AG10803 (cell line): ENCODE results near the gene C10orf90.

Source experiments
- DNase-seq: peaks from one replicate; pipeline ENCODE4 v3.0.0; 2010; ENCODE audit warnings: low read depth
- H3K4me3 ChIP-seq: 2 replicates; pipeline ENCODE4 v1.5.1; 2011; ENCODE audit warnings: mild to moderate bottlenecking, low read length, control low read depth
- CTCF ChIP-seq: conservative IDR thresholded peaks from 2 replicates; pipeline ENCODE4 v1.5.1; 2011; ENCODE audit warnings: mild to moderate bottlenecking, low read length, control low read depth, inconsistent platforms

C10orf90 gene

GRCh38 chr10:126520751-126521317 is 149.7 kb downstream of the C10orf90 start:
- H3K4me3 ChIP-seq = no peak overlapping the region
- TF ChIP-seq CTCF = no peak
- DNase-seq = no peak

GRCh38 chr10:126519992-126520391 is 150.5 kb downstream of the C10orf90 start:
- no peak for DNase-seq
- no peak for TF ChIP-seq CTCF
- H3K4me3 ChIP-seq = no peak overlapping the region

- H3K4me3 ChIP-seq = no peak overlapping the region
- TF ChIP-seq CTCF = no peak
- DNase-seq = no peak
Measured at GRCh38 chr10:126519185-126519584, 151.3 kb downstream of the C10orf90 start.

- DNase-seq = no peak
- TF ChIP-seq CTCF = no peak
- no peak overlapping the region for H3K4me3 ChIP-seq
Measured at GRCh38 chr10:126518218-126519080, 152.0 kb downstream of the C10orf90 start.

GRCh38 chr10:126516515-126516914 is 154.0 kb downstream of the C10orf90 start:
- no peak overlapping the region for H3K4me3 ChIP-seq
- TF ChIP-seq CTCF = no peak
- DNase-seq = no peak

- H3K4me3 ChIP-seq = no peak overlapping the region
- peak; percentile 25 for DNase-seq
Measured at GRCh38 chr10:126511917-126512479, 158.5 kb downstream of the C10orf90 start.

More at GRCh38 chr10:126511917-126512479, 158.5 kb downstream of the C10orf90 start:
- no peak for TF ChIP-seq CTCF
